Breast epithelium (tissue), 4 donors: Measurements from ENCODE around the gene UST. TPM values are rescaled to one million over a fixed set of nuclear protein-coding genes. Genes with fewer than 3 reads are reported as not detected.

Experiments used
- DNase-seq, 2 donors: peaks; one replicate each; pipeline ENCODE4 v3.0.0-alpha.2; 2019; ENCODE audit warnings: low spot score in 2 of 2
- H3K27ac ChIP-seq, 2 donors: fragments of 200-600 bp; sonication (generic) in 1 of 2; one replicate each; pipeline ENCODE4 v1.5.1; 2016 to 2019; ENCODE audit warnings: mild to moderate bottlenecking in 1 of 2
- H3K27me3 ChIP-seq, 2 donors: fragments of 200-600 bp; sonication (generic) in 1 of 2; one replicate each; pipeline versions ENCODE4 v1.5.1 to v1.6.0; 2017 to 2019; ENCODE audit warnings: control low read depth in 1 of 2, mild to moderate bottlenecking in 1 of 2
- H3K36me3 ChIP-seq: fragments of 200-600 bp; one replicate; pipeline ENCODE4 v1.5.1; 2019
- H3K4me1 ChIP-seq, 2 donors: fragments of 200-600 bp; sonication (generic); one replicate each; pipeline ENCODE4 v1.5.1; 2016 to 2019; ENCODE audit warnings: control low read depth in 1 of 2
- H3K4me3 ChIP-seq, 3 donors: fragments of 200-600 bp; sonication (generic); 1 replicate in 2 of 3; 2 replicates in 1 of 3; pipeline ENCODE4 v1.5.1; 2016 to 2019; ENCODE audit warnings: mild to moderate bottlenecking in 3 of 3, moderate library complexity in 2 of 3
- H3K9me3 ChIP-seq, 2 donors: fragments of 200-600 bp; sonication (generic) in 1 of 2; one replicate each; pipeline ENCODE4 v1.5.1; 2016 to 2019; ENCODE audit warnings: control low read depth in 1 of 2
- CTCF ChIP-seq, 3 donors: fragments of 450-650 bp; IDR thresholded peaks; one replicate each; pipeline ENCODE4 v1.5.1; 2016 to 2017; ENCODE audit warnings: antibody characterized with exemption in 3 of 3, mild to moderate bottlenecking in 3 of 3, moderate library complexity in 3 of 3
- POLR2A ChIP-seq: fragments of 450-650 bp; IDR thresholded peaks from one replicate; pipeline ENCODE4 v1.6.1; 2016; ENCODE audit warnings: antibody characterized with exemption, mild to moderate bottlenecking, moderate library complexity
- POLR2AphosphoS5 ChIP-seq, 3 donors: sonication (generic); formaldehyde crosslinking; IDR thresholded peaks; one replicate each; pipeline ENCODE4 v1.6.1; 2017; ENCODE audit warnings: antibody characterized with exemption in 3 of 3
- intact Hi-C: fragments of 100-400 bp; cut with DNase I; formaldehyde crosslinking; loops from one replicate; pipeline ENCODE4 v1.15.1; 2023; ENCODE audit warnings: low total_unique reads
- total RNA-seq, 3 donors: library from RNA; depleted of rRNA; stranded (reverse); fragments of >200 nt; gene quantifications; one replicate each; pipeline ENCODE4 v1.1.0, GENCODE V29; 2016

UST gene
- total RNA-seq, 3 donors from 2014 or later, result 10.5 to 28.8 (median 13.2) TPM

GRCh38 chr6:148893073-148893472 lies 146.2 kb downstream of the UST start:
- intact Hi-C loops, result no loop called here
- TF ChIP-seq POLR2AphosphoS5 (IDR thresholded peaks at IDR 0.05), result no peak
- TF ChIP-seq CTCF (IDR thresholded peaks at IDR 0.05), result no peak
- no peak for TF ChIP-seq POLR2A
- Histone ChIP-seq H3K27me3 (no peaks in the 10 kb centered on the region), H3K36me3 (no peaks in the 10 kb centered on the region), H3K27ac (no peak overlapping the region), H3K9me3 (no peaks in the 10 kb centered on the region), H3K4me1 (peaks cover 0 to 8% of the 10 kb centered on the region in 2 donors), H3K4me3 (no peak overlapping the region)
- no peak for DNase-seq

GRCh38 chr6:148893481-148893880 lies 146.7 kb downstream of the UST start:
- TF ChIP-seq POLR2A (no peak), CTCF (IDR thresholded peaks at IDR 0.05) (no peak), POLR2AphosphoS5 (IDR thresholded peaks at IDR 0.05) (no peak)
- Histone ChIP-seq H3K27me3 (no peaks in the 10 kb centered on the region), H3K4me3 (no peak overlapping the region), H3K4me1 (peaks cover 0 to 7% of the 10 kb centered on the region in 2 donors), H3K36me3 (no peaks in the 10 kb centered on the region), H3K9me3 (no peaks in the 10 kb centered on the region), H3K27ac (no peak overlapping the region)
- intact Hi-C loops, result no loop called here
- DNase-seq, result no peak

DNA sequence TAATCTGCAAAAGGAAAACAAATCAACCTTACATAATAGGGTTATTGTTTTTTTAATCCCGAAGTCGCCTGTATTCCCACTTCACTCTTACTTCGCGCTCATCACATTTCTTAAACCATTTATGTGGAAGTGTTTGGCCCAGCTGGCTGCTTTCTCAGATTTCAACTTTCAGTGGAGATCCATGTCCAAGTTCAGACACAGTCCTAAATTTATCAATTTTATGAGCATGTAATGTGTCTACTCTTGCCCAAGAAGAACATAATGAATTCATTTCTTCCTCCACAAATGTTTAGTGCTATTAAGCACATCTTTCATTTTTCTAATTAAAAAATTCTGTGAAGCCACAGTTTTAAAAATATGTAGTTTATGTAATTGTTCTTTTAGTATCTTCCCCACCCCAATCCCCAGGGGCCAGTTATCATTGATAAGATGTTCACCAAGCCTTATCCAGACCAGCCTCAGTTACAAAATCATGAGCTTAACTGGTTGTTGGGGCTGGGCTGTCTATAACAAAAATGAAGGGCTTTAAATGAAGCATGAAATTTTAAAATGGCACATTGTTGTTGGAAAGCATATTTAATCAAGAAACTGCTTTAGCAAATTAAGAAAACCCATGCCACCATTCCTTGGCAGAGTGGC lies 151.7 kb downstream of the UST start:
- peak overlapping the region in 1 of 2 donors; percentile 18 for H3K27ac ChIP-seq
- no peak for TF ChIP-seq POLR2AphosphoS5 (IDR thresholded peaks at IDR 0.05)
- no peak for TF ChIP-seq POLR2A
- TF ChIP-seq CTCF (IDR thresholded peaks at IDR 0.05), result no peak
- no peaks in the 10 kb centered on the region for H3K36me3 ChIP-seq
- no peak for DNase-seq
- no peaks in the 10 kb centered on the region for H3K27me3 ChIP-seq
- no peaks in the 10 kb centered on the region for H3K9me3 ChIP-seq
- H3K4me1 ChIP-seq, result no peaks in the 10 kb centered on the region
- no peak overlapping the region for H3K4me3 ChIP-seq
- intact Hi-C loops, result no loop called here

DNA sequence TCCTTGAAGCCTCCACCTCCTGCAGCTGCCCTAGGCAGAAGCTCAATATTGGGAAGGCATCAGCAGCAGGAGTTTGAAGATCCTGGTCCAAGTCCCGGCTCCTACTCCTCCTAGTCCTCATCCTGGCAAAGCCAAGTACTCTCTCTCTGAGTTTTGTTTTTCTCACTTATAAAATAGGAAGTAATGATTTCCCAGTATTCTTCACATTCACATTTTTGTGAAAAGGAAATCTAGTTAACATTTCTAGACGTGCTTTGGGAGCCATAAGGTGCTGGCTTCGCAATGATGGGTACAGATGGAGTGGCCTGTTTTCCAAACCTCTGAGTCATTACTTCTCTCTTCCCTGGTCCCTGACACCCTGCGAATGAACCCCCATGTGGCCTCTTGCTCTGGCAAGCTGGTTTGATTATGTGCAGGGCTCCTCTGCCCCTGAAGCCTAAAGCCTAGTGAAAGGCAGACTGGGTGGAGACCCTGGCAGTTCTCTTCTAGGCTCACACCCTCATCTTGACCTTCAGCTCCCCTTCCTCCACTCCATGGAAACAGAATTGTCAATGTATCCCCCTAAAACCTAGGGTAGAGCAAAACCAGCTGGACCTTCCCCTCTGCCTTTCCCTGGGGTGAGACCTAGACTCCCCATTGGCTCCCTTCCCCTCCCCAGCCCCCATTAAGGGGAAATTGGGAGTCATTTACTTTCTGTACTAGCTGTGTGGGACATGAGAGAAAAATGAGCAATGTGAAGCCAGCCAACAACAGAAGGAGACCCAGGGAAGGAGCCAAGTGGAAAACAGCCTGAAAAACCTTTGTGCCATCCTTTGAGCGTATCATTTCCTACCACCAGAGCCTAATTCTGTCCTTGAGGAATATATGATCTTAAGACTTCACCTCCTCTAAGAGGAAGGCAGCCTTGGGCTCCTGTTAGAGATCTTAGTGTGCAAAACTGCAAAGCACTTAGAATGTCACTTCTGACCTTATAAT lies 158.4 kb downstream of the UST start:
- no peaks in the 10 kb centered on the region for H3K9me3 ChIP-seq
- no peaks in the 10 kb centered on the region for H3K27me3 ChIP-seq
- H3K4me3 ChIP-seq, result no peak overlapping the region
- DNase-seq, result no peak
- no peaks in the 10 kb centered on the region for H3K4me1 ChIP-seq
- H3K36me3 ChIP-seq, result no peaks in the 10 kb centered on the region
- H3K27ac ChIP-seq, result no peak overlapping the region
- intact Hi-C loops, result no loop called here
- TF ChIP-seq POLR2A (no peak), CTCF (IDR thresholded peaks at IDR 0.05) (no peak), POLR2AphosphoS5 (IDR thresholded peaks at IDR 0.05) (no peak)

GRCh38 chr6:148905901-148906300 lies 159.1 kb downstream of the UST start:
- no peak overlapping the region for H3K4me3 ChIP-seq
- H3K27me3 ChIP-seq, result no peaks in the 10 kb centered on the region
- TF ChIP-seq POLR2AphosphoS5 (IDR thresholded peaks at IDR 0.05) (no peak), POLR2A (no peak), CTCF (IDR thresholded peaks at IDR 0.05) (no peak)
- H3K9me3 ChIP-seq, result no peaks in the 10 kb centered on the region
- H3K27ac ChIP-seq, result no peak overlapping the region
- no peaks in the 10 kb centered on the region for H3K4me1 ChIP-seq
- intact Hi-C loops, result no loop called here
- no peak for DNase-seq
- no peaks in the 10 kb centered on the region for H3K36me3 ChIP-seq
